GM12873 (cell line): Measurements from ENCODE around the gene DPH5.

Source experiments
- TF ChIP-seq, protein P1 (sequence below): IDR thresholded peaks from 2 replicates; pipeline ENCODE4 v1.5.1; 2012; ENCODE audit warnings: low read depth, mild to moderate bottlenecking, moderate library complexity, low read length, control low read depth; ENCODE audit not compliant: insufficient read depth; ENCODE audit errors: missing control alignments

Gene DPH5

DNA sequence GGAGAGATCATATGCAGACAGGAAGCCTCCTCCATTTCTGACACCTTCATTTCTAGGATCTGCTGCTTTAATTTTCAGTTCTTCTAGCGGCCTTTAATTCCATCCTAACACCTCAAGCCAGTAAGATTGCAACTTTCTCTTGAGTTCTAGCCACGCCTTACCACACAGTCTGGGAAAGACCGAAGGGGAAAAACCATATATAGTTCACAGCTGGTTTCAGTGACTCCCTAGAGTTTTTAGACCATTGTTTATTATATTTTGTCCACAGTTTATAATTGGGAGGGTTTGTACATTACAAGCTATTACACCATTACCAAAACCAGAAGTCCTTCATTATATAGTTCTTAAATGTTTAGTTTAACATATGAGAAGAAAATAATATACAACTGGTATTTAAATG, 37.5 kb downstream of the DPH5 start:
- TF ChIP-seq, protein P1, sequence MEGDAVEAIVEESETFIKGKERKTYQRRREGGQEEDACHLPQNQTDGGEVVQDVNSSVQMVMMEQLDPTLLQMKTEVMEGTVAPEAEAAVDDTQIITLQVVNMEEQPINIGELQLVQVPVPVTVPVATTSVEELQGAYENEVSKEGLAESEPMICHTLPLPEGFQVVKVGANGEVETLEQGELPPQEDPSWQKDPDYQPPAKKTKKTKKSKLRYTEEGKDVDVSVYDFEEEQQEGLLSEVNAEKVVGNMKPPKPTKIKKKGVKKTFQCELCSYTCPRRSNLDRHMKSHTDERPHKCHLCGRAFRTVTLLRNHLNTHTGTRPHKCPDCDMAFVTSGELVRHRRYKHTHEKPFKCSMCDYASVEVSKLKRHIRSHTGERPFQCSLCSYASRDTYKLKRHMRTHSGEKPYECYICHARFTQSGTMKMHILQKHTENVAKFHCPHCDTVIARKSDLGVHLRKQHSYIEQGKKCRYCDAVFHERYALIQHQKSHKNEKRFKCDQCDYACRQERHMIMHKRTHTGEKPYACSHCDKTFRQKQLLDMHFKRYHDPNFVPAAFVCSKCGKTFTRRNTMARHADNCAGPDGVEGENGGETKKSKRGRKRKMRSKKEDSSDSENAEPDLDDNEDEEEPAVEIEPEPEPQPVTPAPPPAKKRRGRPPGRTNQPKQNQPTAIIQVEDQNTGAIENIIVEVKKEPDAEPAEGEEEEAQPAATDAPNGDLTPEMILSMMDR = no peak

DNA sequence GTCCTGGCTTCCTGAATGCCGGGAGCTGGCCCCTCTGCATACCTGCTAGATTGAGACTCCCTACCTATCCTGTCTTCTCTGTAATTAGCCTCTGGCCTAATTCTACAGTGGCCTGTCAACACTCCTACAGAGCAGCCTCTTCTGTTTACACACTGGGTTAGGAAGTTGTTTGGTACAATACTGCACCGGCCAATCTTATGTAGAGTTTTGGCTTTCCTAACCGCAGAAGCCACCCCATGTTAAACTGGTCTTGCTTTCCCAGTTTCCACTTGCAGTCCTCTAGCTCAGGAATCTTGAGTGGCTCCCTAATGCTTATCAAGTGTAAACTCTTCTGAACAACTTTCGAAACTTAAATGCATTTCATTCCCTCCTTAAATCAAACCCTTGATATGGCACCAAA, 42.8 kb downstream of the DPH5 start:
- TF ChIP-seq, protein P1 = no peak

DNA sequence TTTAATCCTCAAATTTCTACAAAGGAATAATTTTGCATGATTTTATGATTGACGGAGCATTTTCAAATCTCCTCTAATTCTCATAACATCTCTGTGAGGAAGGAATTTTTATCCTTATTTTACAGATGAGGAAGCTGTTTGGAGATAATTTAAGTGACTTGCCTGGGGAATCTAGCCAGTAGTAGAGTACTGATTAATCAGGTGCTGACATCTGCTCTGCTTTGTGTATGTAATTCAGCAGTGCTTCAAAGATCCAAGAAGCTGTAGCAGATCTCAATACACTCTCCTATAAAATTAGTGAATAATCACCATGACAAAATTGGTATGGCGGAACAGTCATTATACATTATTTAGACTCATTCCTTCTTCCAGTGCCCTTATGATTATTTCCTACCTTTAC, 46.0 kb downstream of the DPH5 start:
- TF ChIP-seq, protein P1 = no peak

DNA sequence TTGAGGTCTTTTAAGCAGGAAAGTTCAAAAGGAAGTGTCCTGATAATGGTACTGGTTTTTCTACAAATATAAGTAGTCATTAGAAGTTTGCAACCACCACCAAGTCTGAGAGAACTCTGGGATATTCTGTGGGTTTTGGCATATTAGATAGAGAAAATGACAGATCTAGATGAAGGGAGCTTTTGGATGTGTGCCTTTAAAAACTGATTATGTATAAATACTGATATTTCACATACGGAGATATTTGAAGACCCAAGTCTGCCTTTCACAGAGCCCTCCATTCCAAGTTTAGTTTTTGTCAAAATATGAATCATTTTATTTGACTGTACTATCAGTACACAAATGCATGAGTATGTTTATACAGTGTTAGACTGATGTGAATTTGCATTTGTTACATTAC, 48.6 kb downstream of the DPH5 start:
- TF ChIP-seq, protein P1 = no peak

DNA sequence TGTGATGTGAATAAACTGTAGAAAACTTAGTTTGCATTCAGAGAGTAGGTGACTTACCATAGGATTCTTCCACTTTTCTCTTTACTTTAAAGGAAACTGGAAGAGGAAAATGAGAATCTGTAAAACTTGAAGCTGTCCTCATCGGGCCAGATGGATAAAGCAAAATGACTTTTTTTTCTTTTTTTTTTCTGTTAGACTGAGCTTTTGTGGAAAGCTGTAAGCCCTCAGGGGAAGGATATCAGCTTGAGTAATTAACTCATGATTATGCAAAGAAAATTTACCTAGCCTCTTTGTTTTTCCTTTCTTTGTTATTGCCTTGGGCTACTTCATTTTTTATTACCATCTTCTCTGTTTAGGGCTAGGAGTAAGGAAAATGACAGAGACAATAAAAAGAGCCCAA, 53.4 kb downstream of the DPH5 start:
- TF ChIP-seq, protein P1 = no peak

DNA sequence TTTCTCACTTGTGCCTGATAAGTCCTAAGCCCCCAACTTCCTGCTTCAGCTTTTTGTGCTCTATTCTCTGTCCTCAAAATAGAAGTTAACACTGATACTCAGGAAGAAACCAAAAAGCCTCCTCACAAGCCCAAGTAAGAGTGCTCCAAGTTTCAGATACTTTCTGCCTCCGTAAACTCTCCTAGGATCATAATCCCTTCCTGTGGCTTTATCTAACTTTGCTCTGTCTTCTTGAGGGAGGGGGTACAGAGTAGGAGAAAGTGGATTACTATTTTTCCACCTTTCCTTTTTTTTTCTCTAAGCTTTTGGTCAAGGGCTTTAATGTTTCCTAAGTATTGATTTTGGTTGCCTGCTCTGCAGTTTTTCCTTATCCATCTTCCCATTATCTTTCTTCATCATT, 54.6 kb downstream of the DPH5 start:
- TF ChIP-seq, protein P1 = no peak

DNA sequence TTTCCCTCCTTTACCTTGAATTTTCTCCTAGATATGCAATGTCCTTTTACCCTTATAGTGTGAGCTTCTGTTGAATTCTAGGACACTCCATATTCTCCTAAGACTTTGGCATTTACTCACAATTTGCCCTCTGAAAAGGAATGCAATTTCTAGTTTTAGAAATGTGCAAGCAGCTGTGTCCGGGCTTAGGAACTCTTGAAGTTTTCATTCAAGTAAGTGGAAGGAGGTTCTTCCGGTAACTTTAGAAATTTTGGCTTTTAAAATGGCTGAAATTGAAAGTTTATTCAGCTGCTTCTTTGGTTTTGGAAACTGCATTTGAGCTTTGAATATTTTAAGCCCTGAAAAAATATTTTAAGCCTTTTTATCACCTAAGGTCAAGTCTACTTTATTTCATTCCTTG, 56.3 kb downstream of the DPH5 start:
- TF ChIP-seq, protein P1 = no peak
